Measurements from ENCODE around the gene SPESP1. TPM values are rescaled to one million over a fixed set of nuclear protein-coding genes. Genes with fewer than 3 reads are reported as not detected.

The SPESP1 gene
- polyA plus RNA-seq, 1 donor (not counting 4 experiments of a cell fraction or from before 2014, with no cell fraction given): 5.3 TPM

DNA sequence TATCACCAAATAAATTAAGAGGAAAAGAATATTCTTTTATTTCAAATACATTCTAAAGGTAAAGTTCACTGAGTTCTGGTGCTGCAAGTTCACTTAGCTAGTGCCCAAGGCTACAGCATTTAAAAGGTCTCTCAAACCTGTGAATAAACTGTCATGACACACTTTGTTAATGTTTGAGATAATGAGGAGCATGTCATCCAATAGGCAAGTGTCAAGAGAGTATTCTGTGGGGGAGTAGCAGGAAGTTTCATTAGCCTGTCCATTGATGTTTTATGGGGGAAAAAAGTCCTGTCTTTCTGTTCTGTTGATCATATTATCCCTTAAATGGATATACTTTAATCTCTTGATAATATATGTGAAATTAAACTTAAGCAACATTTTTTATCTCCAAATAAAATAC lies 4.0 kb downstream of the SPESP1 start:
- no peak for FAIRE-seq
- H3K79me2 ChIP-seq (ENCODE audit: control insufficient read depth, insufficient read depth, low read length): no peaks in the 10 kb centered on the region
- no peaks in the 10 kb centered on the region for H3K9me3 ChIP-seq (ENCODE audit: control insufficient read depth, low read depth, low read length)

GRCh38 chr15:68935400-68935937 lies 5.1 kb downstream of the SPESP1 start:
- DNase-seq (ENCODE audit: low read depth, low spot score) (no peak), FAIRE-seq (no peak)
- Histone ChIP-seq H3K9ac (ENCODE audit: control insufficient read depth, extremely low read depth, insufficient read depth, low read length) (no peak overlapping the region), H3K79me2 (ENCODE audit: control insufficient read depth, insufficient read depth, low read length) (no peaks in the 10 kb centered on the region), H3K27ac (ENCODE audit: control insufficient read depth, insufficient read depth, low read length) (no peak overlapping the region), H4K20me1 (ENCODE audit: control insufficient read depth, extremely low read depth, insufficient read depth, low read length) (no peaks in the 10 kb centered on the region), H3K9me1 (ENCODE audit: control insufficient read depth, extremely low read depth, insufficient read depth, low read length) (no peaks in the 10 kb centered on the region), H3K4me3 (ENCODE audit: control insufficient read depth in 2 of 3, extremely low read depth in 1 of 3, insufficient read depth in 2 of 3, low read depth in 1 of 3, low read length in 3 of 3) (no peak overlapping the region), H3K27me3 (ENCODE audit: control insufficient read depth, extremely low read depth, insufficient read depth, low read length) (peaks cover 3% of the 10 kb centered on the region), H3K4me2 (ENCODE audit: control insufficient read depth, extremely low read depth, insufficient read depth, low read depth, low read length) (no peak overlapping the region), H3K9me3 (ENCODE audit: control insufficient read depth, low read depth, low read length) (no peaks in the 10 kb centered on the region), H2AFZ (ENCODE audit: control insufficient read depth, low read length) (no peak overlapping the region), H3K36me3 (ENCODE audit: control insufficient read depth in 2 of 2, extremely low read depth in 1 of 2, insufficient read depth in 2 of 2, low read length in 2 of 2) (no peaks in the 10 kb centered on the region), H3K4me1 (ENCODE audit: control insufficient read depth, extremely low read depth, insufficient read depth, low read length) (no peaks in the 10 kb centered on the region)
- dilution Hi-C loops (cut with MboI; ENCODE audit: extremely low pct_ligation_motif_present, low sequenced_read_pairs): no loop called here
- TF ChIP-seq CTCF (optimal IDR thresholded peaks at IDR 0.05 in 1 of 3, IDR thresholded peaks at IDR 0.05 in 1 of 3, conservative IDR thresholded peaks at IDR 0.05 in 1 of 3; ENCODE audit: extremely low read depth in 1 of 3, insufficient read depth in 2 of 3, low read length in 3 of 3): no peak
- TF ChIP-seq EZH2 (IDR thresholded peaks at IDR 0.05; ENCODE audit: low read length): no peak

More for the DNA sequence above, 4.0 kb downstream of the SPESP1 start:
- Histone ChIP-seq H3K36me3 (ENCODE audit: control insufficient read depth in 2 of 2, extremely low read depth in 1 of 2, insufficient read depth in 2 of 2, low read length in 2 of 2) (no peaks in the 10 kb centered on the region), H3K9ac (ENCODE audit: control insufficient read depth, extremely low read depth, insufficient read depth, low read length) (no peak overlapping the region), H3K27ac (ENCODE audit: control insufficient read depth, insufficient read depth, low read length) (no peak overlapping the region), H2AFZ (ENCODE audit: control insufficient read depth, low read length) (no peak overlapping the region), H3K4me1 (ENCODE audit: control insufficient read depth, extremely low read depth, insufficient read depth, low read length) (no peaks in the 10 kb centered on the region), H3K27me3 (ENCODE audit: control insufficient read depth, extremely low read depth, insufficient read depth, low read length) (peaks cover 2% of the 10 kb centered on the region), H3K4me3 (ENCODE audit: control insufficient read depth in 2 of 3, extremely low read depth in 1 of 3, insufficient read depth in 2 of 3, low read depth in 1 of 3, low read length in 3 of 3) (no peak overlapping the region), H3K4me2 (ENCODE audit: control insufficient read depth, extremely low read depth, insufficient read depth, low read depth, low read length) (no peak overlapping the region), H3K9me1 (ENCODE audit: control insufficient read depth, extremely low read depth, insufficient read depth, low read length) (no peaks in the 10 kb centered on the region), H4K20me1 (ENCODE audit: control insufficient read depth, extremely low read depth, insufficient read depth, low read length) (no peaks in the 10 kb centered on the region)
- no peak for DNase-seq (ENCODE audit: low read depth, low spot score)
- dilution Hi-C loops (cut with MboI; ENCODE audit: extremely low pct_ligation_motif_present, low sequenced_read_pairs): no loop called here
- TF ChIP-seq EZH2 (IDR thresholded peaks at IDR 0.05; ENCODE audit: low read length) (no peak), CTCF (optimal IDR thresholded peaks at IDR 0.05 in 1 of 3, IDR thresholded peaks at IDR 0.05 in 1 of 3, conservative IDR thresholded peaks at IDR 0.05 in 1 of 3; ENCODE audit: extremely low read depth in 1 of 3, insufficient read depth in 2 of 3, low read length in 3 of 3) (no peak)

Measured in keratinocyte (primary cell).